Gastroesophageal sphincter (tissue), 3 donors: ENCODE measurements around the gene KRT9.

Experiments used
- CTCF ChIP-seq, 4 experiments: fragments of 200-600 bp in 2 of 4; fragments of 450-650 bp in 2 of 4; sonication (generic) in 1 of 4; IDR thresholded peaks; one replicate each; pipeline ENCODE4 v1.5.1; 2017 to 2019; ENCODE audit warnings: antibody characterized with exemption in 4 of 4, mild to moderate bottlenecking in 2 of 4, moderate library complexity in 2 of 4
- EP300 ChIP-seq: sonication (generic); formaldehyde crosslinking; IDR thresholded peaks from one replicate; pipeline ENCODE4 v1.6.1; 2017; ENCODE audit warnings: antibody characterized with exemption, mild to moderate bottlenecking
- POLR2A ChIP-seq, 2 donors: fragments of 450-650 bp; IDR thresholded peaks; one replicate each; pipeline ENCODE4 v1.6.1; 2017; ENCODE audit warnings: antibody characterized with exemption in 2 of 2, mild to moderate bottlenecking in 2 of 2, moderate library complexity in 1 of 2
- POLR2AphosphoS5 ChIP-seq: sonication (generic); formaldehyde crosslinking; IDR thresholded peaks from one replicate; pipeline ENCODE4 v1.6.1; 2017; ENCODE audit warnings: antibody characterized with exemption

GRCh38 chr17:41617136-41617535 is 45.3 kb upstream of the KRT9 start:
- TF ChIP-seq CTCF (IDR thresholded peaks at IDR 0.05), result no peak
- no peak for TF ChIP-seq POLR2A (IDR thresholded peaks at IDR 0.05)
- TF ChIP-seq POLR2AphosphoS5, result no peak
- TF ChIP-seq EP300, result no peak
